Measurements from ENCODE around the gene YIF1B. TPM values are rescaled to one million over a fixed set of nuclear protein-coding genes. Genes with fewer than 3 reads are reported as not detected.

YIF1B gene
- total RNA-seq, 1 experiment from 2014 or later, result 73.2 TPM

GRCh38 chr19:38281811-38282566 lies 33.8 kb downstream of the YIF1B start:
- Histone ChIP-seq H4K8ac (replicated peaks; ENCODE audit: insufficient read length, low read depth, low read length) (no peak overlapping the region), H3T11ph (ENCODE audit: low read length) (no peak overlapping the region), H2BK20ac (ENCODE audit: low read depth, low read length, poor library complexity, severe bottlenecking) (no peak overlapping the region), H2BK5ac (ENCODE audit: insufficient read length, low read length) (no peak overlapping the region), H4K91ac (ENCODE audit: insufficient read length, low read depth, low read length) (no peak overlapping the region), H4K20me1 (ENCODE audit: control insufficient read depth, insufficient read depth, insufficient read length) (no peaks in the 10 kb centered on the region), H4K5ac (ENCODE audit: insufficient read length, low read depth, low read length) (no peak overlapping the region), H2BK120ac (ENCODE audit: low read depth, low read length, poor library complexity, severe bottlenecking) (no peak overlapping the region), H2BK12ac (ENCODE audit: insufficient read length, low read depth, low read length) (no peak overlapping the region), H3K79me1 (ENCODE audit: insufficient read depth, low read depth, low read length, poor library complexity, severe bottlenecking) (peaks cover 6% of the 10 kb centered on the region), H3K27me3 (ENCODE audit: insufficient read depth, low read length) (no peaks in the 10 kb centered on the region), H3K4me2 (ENCODE audit: insufficient read depth, insufficient read length, low read length) (no peak overlapping the region), H3K23me2 (ENCODE audit: insufficient read length, low read depth, low read length, poor library complexity, severe bottlenecking) (no peaks in the 10 kb centered on the region), H3K79me2 (ENCODE audit: insufficient read depth, low read length) (peaks cover 8% of the 10 kb centered on the region; the same call in 1 of the 2 replicates), H3K27ac (ENCODE audit: insufficient read length, low read depth, low read length) (no peak overlapping the region), H2BK15ac (ENCODE audit: low read depth, low read length) (no peak overlapping the region), H3K9ac (ENCODE audit: extremely low read depth, insufficient read length, low read length) (no peak overlapping the region), H3K23ac (ENCODE audit: insufficient read length, low read depth, low read length) (no peak overlapping the region), H2AK5ac (ENCODE audit: insufficient read length, low read length) (no peak overlapping the region), H3K9me3 (ENCODE audit: control insufficient read depth, low read depth, low read length) (no peaks in the 10 kb centered on the region), H3K4me1 (ENCODE audit: insufficient read depth, low read length) (no peaks in the 10 kb centered on the region), H3K18ac (ENCODE audit: insufficient read length, low read depth, low read length) (no peak overlapping the region), H3K4ac (ENCODE audit: low read depth, low read length) (no peak overlapping the region), H3K56ac (ENCODE audit: insufficient read length, low read depth, low read length) (no peak overlapping the region), H2AFZ (ENCODE audit: low read length) (no peak overlapping the region), H3K14ac (ENCODE audit: insufficient read depth, low read length) (no peak overlapping the region)
- no peak for DNase-seq
- no peak overlapping the region for H3K4me3 Mint-ChIP-seq
- H3K27me3 Mint-ChIP-seq (ENCODE audit: low read depth), result no peaks in the 10 kb centered on the region
- no CpG with 5 or more reads among the region's 7 CpGs for WGBS (ENCODE audit: extremely low coverage, insufficient read length, low lambda C conversion rate)
- TF ChIP-seq CTCF (conservative IDR thresholded peaks at IDR 0.05), result no peak
- peaks cover 10 to 50% (median 39%) of the 10 kb centered on the region in 3 experiments; a peak in 6 of 7 replicates for H3K36me3 Mint-ChIP-seq (ENCODE audit: insufficient read depth in 1 of 3, low read depth in 3 of 3)
- H3K4me1 Mint-ChIP-seq, result peaks cover 6 to 11% of the 10 kb centered on the region in 2 experiments; a peak in 2 of 4 replicates
- no peaks in the 10 kb centered on the region for H3K9me3 Mint-ChIP-seq
- peak overlapping the region in 2 of 3 experiments; percentile 43 to 79; a peak in 4 of 7 replicates for H3K27ac Mint-ChIP-seq
